PC-3 (cell line): ENCODE data around the gene LRP1B.

Experiments used
- EZH2 ChIP-seq: fragments of 300-600 bp; sonication (generic); IDR thresholded peaks from one replicate; pipeline ENCODE4 v1.6.1; 2017; ENCODE audit warnings: antibody characterized with exemption, mild to moderate bottlenecking, low read length; ENCODE audit not compliant: unreplicated experiment
- TF ChIP-seq, protein P1 (sequence below): fragments of 300-600 bp; sonication (generic); conservative IDR thresholded peaks from 2 replicates; pipeline ENCODE4 v1.5.1; 2017; ENCODE audit warnings: antibody characterized with exemption, low read depth, mild to moderate bottlenecking, low read length

- TF ChIP-seq, protein P1, sequence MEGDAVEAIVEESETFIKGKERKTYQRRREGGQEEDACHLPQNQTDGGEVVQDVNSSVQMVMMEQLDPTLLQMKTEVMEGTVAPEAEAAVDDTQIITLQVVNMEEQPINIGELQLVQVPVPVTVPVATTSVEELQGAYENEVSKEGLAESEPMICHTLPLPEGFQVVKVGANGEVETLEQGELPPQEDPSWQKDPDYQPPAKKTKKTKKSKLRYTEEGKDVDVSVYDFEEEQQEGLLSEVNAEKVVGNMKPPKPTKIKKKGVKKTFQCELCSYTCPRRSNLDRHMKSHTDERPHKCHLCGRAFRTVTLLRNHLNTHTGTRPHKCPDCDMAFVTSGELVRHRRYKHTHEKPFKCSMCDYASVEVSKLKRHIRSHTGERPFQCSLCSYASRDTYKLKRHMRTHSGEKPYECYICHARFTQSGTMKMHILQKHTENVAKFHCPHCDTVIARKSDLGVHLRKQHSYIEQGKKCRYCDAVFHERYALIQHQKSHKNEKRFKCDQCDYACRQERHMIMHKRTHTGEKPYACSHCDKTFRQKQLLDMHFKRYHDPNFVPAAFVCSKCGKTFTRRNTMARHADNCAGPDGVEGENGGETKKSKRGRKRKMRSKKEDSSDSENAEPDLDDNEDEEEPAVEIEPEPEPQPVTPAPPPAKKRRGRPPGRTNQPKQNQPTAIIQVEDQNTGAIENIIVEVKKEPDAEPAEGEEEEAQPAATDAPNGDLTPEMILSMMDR: no peak
- no peak for TF ChIP-seq EZH2
Measured at GRCh38 chr2:140717481-140717880, 1413.3 kb downstream of the LRP1B start.
